ENCODE results near the gene UBR7.
"Not testable (repeated sequence)": the region's sequence is repeated elsewhere in the genome, so short reads cannot be mapped to it uniquely, and the experiment has no call there.

The UBR7 gene, protein sequence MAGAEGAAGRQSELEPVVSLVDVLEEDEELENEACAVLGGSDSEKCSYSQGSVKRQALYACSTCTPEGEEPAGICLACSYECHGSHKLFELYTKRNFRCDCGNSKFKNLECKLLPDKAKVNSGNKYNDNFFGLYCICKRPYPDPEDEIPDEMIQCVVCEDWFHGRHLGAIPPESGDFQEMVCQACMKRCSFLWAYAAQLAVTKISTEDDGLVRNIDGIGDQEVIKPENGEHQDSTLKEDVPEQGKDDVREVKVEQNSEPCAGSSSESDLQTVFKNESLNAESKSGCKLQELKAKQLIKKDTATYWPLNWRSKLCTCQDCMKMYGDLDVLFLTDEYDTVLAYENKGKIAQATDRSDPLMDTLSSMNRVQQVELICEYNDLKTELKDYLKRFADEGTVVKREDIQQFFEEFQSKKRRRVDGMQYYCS

DNA sequence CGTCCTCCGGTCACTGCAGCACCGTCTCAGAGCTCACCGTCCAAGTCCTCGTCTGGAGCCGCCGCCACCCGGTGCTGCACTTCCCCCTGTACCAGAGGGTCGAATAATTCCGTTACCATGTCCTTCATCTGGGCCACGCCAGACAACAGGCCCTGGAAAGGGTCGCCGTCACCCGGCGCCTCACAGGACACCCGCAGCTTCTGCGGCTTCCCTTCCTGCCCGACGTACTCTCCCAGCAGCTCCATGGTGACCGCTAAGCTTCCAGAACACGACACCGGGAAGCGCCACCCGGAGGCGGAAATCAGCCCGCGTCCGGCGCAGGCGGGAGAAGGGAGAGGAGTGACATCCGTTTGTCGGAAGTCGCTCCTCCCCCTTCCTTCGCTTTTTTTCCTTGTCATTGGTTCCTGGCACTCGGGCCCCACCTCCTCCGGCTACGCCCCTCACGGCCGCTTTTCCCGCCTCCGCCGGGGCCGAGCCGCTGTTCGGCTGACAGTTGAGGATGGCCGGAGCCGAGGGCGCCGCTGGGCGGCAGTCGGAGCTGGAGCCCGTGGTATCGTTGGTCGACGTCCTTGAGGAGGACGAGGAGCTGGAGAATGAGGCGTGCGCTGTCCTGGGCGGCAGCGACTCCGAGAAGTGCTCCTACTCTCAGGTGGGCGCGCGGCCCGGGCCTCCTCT is at the start of gene UBR7, which contains the start of gene GON7:
Gene UBR7 (plus strand): TSS at position 464 of the 675 bp plus-strand sequence. CDS start 36 bp downstream, at position 500.
Gene GON7 (minus strand): TSS at position 273 of the 675 bp plus-strand sequence. CDS start 28 bp downstream, at position 245.
- DNase-seq: peak; percentile 96

DNA sequence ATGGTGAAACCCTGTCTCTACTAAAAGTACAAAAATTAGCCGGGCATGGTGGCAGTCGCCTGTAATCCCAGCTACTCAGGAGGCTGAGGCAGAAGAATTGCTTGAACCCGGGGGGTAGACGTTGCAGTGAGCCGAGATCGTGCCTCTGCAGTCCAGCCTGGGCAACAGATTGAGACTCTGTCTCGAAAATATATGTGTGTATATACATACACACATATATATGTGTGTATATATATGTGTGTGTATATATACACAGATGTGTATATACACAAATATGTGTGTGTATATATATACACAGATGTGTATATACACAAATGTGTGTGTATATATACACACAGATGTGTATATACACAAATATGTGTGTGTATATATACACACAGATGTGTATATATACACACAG is 48.7 kb upstream of the UBR7 start:
- not testable (repeated sequence) for DNase-seq

DNA sequence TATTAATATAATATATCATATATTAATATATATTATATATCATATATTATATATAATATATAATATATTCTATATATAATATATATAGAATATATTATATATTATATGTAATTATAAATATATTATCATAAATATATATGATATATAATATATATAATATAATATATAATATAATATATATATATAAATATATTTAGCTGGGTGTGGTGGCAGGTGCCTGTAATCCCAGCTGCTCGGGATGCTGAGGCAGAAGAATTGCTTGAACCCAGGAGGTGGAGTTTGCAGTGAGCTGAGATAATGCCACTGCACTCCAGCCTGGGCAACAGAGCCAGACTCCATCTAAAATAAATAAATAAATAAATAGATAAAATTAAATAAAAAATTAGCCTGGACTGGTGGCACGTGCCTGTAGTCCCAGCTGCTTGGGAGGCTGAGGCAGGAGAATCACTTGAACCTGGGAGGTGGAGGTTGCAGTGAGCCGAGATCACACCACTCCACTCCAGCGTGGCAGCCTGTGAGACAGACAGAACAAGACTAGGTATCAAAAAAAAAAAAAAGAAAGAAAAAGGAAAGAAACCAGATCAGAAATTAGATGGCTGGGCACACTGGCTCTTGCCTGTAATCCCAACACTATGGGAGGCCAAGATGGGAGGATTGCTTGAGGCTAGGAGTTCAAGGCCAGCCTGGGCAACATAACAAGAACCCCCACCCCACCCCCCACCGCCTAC is 47.3 kb upstream of the UBR7 start:
- not testable (repeated sequence) for DNase-seq

DNA sequence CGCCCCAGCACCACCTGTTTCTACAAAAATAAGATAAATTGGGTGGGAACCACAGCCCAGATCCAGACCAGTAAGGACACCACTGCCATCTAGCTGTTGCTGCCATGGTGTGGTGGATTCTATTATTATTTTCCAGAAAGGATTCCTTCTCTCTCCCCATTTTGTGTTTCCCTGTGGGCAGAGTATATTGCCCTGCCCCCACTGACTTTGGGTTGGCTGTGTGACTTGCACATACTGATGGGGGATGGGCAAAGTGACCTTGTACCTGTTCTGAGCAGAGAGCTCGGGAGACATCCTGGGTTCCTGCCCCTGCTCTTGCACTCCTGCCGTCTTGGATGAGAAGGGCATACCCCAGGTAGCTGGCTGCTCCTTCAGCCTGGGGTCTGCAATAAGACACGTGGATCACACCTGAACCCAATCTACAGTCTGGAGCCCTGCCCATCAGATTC is 46.7 kb upstream of the UBR7 start:
- DNase-seq: no peak

DNA sequence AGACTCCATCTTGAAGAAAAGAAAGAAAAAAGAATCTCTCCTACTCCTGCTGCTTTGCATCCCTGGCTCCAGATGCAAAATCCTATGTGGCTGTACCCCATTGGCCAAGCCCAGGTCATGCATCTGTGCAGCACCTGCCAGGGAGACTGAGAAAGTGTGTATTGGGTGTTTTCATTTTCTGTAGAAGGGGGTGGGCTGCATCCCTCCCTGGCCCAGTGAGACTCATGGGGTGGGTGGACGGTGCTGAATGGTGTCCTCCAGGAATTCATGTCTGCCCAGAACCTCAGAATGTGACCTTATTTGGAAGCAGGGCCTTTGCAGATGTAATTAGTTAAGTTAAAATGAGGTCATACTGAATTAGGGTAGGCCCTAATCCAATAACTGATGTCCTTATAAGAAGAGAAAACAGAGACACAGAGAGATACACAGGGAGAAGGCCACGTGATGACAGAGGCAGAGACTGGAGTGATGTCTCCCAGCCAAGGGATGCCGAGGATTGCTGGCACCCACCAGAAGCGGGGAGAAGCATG is 45.6 kb upstream of the UBR7 start:
- DNase-seq: no peak

DNA sequence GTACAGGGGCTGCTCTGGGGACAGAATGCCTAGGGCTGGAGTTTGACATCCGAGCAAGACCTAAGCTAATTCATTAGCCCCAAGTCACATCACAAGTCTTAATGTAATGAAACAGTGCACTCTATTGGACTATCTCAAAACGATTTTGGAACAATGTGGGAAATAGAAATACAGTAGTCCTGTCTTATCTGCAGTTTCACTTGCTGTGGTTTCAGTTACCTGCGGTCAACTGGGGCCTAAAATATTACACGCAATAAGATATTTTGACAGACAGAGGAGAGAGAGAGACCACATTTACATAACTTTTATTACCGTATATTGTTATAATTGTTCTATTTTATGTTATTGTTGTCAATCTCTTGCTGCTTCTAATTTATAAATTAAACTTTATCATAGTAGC is 43.5 kb upstream of the UBR7 start:
- DNase-seq: no peak

DNA sequence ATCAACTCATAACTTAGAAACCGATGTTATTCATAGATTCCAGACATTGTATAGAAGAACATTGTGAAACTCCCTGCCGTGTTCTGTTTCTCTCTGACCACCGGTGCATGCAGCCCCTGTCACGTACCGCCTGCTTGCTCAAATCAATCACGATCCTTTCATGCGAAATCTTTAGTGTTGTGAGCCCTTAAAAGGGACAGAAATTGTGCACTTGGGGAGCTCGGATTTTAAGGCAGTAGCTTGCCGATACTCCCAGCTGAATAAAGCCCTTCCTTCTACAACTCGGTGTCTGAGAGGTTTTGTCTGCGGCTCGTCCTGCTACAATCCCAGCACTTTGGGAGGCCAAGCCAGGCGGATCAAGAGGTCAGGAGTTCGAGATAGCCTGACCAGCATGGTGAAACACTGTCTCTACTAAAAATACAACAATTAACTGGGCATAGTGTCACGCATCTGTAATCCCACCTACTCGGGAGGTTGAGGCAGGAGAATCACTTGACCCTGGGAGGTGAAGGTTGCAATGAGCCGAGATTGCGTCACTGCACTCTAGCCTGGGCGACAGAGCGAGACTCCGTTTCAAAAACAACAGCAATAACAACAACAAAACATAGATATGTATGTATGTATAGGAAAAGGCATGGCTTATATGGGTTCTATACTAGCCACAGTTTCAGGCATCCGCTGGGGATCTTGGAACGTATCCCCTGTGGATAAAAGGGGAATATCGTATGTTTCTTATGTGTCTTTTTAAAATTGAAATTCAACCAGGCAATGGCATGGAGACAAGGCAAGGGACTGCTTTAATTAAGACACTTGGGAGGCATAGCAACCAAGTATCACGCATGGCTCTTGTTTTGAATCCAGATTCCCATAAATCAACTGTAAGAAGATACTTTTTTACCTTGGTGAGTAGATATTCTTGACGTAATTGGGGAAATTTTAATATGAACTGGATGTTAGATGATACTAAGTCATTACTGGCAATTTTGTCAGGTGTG is 41.5 kb upstream of the UBR7 start:
- not testable (repeated sequence) for DNase-seq

DNA sequence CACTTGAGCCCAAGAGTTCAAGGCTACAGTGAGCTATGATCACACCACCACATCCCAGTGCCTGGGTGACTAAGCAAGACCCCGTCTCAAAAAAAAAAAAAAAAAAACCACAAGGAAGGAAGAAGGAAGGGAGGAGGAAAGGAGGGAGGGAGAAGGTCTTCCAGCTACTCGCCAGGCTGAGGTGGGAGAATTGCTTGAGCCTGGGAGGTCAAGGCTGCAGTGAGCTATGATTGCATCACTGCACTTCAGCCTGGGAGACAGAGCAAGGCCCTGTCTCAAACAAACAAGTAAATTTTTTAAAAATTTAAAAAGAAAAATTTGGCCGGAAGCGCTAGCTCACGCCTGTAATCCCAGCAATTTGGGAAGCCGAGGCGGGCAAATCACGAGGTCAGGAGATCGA is 38.4 kb upstream of the UBR7 start:
- DNase-seq: not testable (repeated sequence)

DNA sequence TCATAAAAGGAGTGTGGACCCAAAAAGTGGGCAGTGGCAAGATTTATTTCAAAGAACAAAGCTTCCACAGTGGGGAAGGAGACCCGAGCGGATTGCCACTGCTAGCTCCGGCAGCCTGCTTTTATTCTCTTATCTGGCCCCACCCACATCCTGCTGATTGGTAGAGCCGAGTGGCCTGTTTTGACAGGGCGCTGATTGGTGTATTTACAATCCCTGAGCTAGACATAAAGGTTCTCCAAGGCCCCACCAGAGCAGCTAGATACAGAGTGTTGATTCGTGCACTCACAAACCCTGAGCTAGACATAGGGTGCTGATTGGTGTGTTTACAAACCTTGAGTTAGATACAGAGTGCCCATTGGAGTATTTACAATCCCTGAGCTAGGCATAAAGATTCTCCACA is 37.4 kb upstream of the UBR7 start:
- not testable (repeated sequence) for DNase-seq

DNA sequence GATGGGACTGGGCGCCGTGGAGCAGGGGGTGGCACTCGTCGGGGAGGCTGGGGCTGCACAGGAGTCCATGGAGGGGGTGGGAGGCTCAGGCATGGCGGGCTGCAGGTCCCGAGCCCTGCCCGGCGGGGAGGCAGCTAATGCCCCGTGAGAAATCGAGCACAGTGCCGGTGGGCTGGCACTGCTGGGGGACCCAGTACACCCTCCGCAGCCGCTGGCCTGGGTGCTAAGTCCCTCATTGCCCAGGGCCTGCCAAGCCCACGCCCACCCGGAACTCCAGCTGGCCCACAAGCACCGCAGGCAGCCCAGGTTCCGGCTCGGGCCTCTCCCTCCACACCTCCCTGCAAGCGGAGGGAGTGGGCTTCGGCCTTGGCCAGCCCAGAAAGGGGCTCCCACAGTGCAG is 36.9 kb upstream of the UBR7 start:
- not testable (repeated sequence) for DNase-seq

DNA sequence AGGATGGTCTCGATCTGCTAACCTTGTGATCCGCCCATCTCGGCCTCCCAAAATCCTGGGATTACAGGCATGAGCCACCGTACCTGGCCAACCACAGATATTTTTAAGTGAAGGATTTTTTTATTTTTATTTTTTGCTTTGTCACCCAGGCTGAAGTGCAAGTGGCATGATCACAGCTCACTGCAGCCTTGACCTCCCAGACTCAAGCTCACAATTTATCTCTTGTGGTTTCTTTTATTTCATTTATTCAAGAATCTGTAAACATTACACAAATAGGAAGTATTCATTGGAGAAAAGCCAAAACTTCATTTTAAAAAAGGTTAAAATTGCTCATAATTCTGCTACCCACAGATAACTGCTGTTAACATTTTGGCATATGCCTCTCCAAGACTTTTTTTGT is 35.7 kb upstream of the UBR7 start:
- no peak for DNase-seq

DNA sequence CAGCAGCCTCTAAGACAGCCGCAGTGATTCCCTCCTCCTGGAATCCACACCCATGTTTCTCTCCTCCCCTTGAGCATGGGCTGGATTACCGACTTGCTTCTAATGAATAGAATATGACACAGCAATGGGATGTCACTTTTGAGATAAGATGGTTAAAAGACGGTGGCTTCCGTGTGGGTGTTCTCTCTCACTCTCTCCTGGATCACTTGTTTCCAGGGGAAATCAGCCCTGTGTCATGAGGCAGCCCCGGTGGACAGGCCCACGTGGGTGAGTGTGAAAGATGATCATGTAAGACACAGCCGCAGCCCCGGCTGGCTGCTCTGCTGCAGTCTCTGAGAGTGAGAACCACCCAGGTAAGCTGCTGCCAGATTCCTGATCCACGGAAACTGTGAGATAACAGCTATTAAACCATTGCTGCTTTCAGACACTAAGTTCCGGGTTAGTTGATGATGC is 33.1 kb upstream of the UBR7 start:
- no peak for DNase-seq

DNA sequence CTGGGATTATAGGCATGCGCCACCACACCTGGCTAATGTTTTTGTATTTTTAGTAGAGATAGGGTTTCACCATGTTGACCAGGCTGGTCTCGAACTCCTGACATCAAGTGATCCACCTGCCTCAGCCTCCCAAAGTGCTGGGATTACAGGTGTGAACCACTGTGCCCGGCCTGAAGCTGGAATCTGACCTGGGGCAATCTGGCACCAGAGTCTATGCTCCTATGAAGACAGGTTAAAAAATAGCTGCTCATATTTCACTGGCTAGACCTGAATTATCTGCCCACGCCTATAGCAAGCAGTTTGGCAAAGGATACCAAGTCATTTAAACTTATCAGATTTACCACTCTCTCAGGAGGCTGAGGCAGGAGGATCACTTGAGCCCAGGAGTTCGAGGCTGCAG is 32.3 kb upstream of the UBR7 start:
- DNase-seq: not testable (repeated sequence)

DNA sequence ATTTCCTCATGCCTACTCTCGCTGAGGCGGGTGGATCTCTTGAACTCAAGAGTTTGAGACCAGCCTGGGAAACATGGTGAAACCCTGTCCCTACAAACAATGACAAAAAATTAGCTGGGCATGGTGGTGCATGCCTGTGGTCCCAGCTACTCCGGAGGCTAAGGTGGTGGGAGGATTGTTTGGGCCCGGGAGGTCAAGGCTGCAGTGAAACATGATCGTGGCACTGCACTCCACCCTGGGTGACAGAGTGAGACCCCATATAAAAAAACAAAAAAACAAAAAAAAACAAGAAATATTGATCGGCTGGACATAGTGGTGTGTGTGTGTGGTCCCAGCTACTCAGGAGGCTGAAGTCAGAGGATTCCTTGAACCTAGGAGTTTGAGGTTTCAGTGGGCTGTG is 31.6 kb upstream of the UBR7 start:
- no peak for DNase-seq

DNA sequence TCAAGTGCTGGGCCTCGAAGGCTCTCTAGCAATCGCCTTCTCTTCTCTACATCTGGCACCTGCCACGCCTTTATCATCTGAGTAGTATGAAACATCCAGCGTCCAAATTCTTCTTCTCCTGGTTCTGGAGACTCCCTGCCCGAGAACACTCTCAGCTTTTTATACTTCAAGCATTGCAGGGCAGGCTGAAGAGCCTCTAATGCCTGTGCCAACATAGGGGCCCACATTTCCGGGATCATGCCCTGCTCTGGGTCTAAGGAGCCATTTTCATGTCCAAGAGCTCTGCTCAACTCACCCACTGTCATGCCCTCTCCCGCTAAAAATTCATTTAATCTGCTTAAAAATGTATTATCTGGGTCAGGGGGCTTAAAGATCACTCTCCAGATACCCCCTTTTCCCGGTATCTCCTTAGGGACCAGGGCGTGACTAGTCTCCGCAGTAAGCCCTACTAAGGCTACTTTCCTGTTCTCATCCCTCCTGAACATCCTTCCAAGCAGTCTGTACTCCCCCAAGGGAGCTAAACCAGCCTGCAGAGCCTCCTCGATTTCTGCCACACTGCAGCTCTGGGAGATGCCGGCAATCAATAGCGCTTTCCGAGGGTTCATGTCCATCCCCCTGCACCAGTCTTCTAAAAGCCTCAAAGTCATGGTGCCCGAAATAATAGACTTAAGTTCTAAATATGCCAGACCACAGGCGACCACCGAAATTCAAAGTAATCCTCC is 23.3 kb upstream of the UBR7 start:
- DNase-seq: no peak

DNA sequence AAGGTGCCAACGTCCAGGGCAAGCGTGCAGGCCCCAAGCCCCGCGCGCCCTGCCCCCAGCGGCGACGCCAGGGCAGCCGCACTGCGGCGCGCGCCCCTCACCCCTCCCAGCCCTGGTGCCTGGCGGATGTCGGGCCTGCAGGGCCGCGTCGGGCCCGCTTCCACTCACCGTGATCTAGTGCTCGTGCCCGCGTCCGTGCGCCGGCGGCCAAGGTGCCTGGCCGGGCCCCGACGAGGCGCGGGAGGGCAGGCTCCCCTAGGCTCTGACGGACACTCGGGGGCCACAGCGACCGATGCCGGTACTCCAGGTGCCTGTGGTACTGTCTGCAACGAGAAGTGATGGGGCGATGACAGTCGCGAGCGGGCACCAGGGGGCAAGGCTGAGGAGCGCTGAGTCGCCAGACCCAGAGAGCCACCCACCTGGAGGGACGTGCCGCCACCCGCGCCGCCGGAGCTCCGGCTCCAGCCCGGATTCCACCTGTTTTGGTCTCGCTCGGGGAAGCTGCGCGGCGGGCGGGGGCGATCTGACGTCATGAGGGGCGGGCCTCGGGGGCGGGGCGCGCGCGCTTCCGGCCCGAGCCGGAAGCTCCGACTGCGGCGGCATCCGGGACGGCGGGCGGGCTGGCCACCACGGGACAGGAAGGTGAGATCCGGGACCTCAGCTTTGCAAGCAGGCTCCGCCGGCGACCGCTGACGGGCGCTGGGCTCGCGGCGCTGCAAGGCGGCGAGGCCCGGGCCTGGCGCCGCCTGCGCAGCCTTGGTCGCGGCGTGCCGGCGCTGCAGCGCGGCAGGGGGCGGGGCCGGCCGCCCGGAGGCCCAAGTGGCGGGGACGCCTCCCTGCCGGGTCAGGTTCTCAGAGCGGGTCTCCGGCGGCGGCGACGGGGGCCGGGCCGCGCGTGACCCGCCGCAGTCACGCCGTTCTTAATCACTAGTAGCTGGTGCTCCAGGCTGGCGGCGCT is 22.4 kb upstream of the UBR7 start, which contains the start of the genes LYSET and MOAP1:
Gene LYSET (plus strand): TSS at position 927 of the 958 bp plus-strand sequence. CDS start 89 bp downstream, outside the sequence.
Gene MOAP1 (minus strand): TSS at position 507 of the 958 bp plus-strand sequence. CDS start 655 bp downstream, outside the sequence.
- DNase-seq: peak; percentile 75

DNA sequence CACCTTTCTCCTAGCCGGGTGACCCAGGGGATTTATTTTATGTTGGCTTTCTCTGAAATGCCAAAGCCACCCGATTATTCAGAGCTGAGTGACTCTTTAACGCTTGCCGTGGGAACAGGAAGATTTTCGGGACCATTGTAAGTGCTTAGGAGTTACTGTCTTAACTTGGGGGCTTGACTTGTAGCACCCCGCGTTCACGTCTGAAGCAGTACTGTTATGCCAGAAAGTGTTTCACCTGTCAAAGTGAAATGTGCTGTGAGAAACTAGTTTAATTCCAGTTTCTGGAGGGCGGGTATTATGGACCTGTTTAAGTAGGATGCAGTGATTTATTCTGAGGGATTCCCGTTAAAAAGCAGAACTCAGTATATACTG is 21.7 kb upstream of the UBR7 start:
- DNase-seq: no peak

DNA sequence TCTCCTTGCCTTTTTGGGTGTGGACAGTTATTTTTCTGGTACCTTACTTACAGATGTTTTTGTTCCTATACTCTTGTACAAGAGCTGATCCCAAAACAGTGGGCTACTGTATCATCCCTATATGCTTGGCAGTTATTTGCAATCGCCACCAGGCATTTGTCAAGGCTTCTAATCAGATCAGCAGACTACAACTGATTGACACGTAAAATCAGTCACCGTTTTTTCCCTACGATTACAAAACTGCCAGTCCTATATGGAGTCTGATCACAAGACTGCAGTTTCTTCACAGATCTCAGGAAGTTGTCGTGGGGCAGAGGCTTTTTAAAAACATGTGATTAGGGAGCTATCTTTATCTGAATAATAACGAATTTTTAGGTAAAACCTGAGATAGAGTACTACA is 20.6 kb upstream of the UBR7 start:
- no peak for DNase-seq

DNA sequence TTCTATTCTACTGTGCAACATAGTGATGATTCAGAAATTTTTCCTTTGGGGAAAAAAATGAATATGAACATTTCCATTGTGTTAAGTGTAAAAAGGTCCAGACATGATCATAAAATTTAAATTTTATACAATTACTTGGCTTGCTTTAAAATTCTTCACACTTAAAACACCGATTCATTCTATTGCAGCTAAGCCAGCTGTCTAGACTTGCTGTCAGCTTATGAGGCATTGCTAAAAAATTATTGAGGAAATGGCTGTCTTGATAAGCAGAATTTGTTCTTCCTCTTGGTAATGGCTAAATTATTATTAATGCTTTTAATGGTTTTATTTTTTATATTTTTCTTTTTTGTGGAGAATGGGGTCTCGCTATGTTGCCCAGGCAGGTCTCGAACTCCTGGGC is 20.1 kb upstream of the UBR7 start:
- DNase-seq: no peak
